Measurements from ENCODE around the gene ABCG8. TPM values are rescaled to one million over a fixed set of nuclear protein-coding genes. Genes with fewer than 3 reads are reported as not detected.

Gene ABCG8
- total and polyA plus RNA-seq, 9 of the 15 experiments (the other 6 are each of a cell fraction or from before 2014, with no cell fraction given): not detected

GRCh38 chr2:43890855-43891254, 52.1 kb downstream of the ABCG8 start:
- Histone ChIP-seq H3K4me2 (ENCODE audit: insufficient read depth, low read length) (no peak overlapping the region), H3K79me2 (ENCODE audit: control insufficient read depth, insufficient read depth, low read length) (no peaks in the 10 kb centered on the region), H3K4me1 (replicated peaks in 1 of 2; ENCODE audit: control insufficient read depth in 2 of 2, insufficient read depth in 2 of 2, low read length in 2 of 2) (no peaks in the 10 kb centered on the region; a peak in 2 of 5 replicates), H3K9me1 (ENCODE audit: control insufficient read depth, insufficient read depth, low read length) (no peaks in the 10 kb centered on the region), H3K9me3 (replicated peaks; ENCODE audit: control insufficient read depth, insufficient read depth, low read depth, low read length) (no peaks in the 10 kb centered on the region), H3K27me3 (ENCODE audit: control insufficient read depth in 2 of 2, insufficient read depth in 2 of 2, low read length in 2 of 2) (no peaks in the 10 kb centered on the region), H3K36me3 (ENCODE audit: control insufficient read depth, insufficient read depth, low read length) (peaks cover 91% of the 10 kb centered on the region), H2AFZ (ENCODE audit: low read depth, low read length) (no peak overlapping the region), H3K4me3 (no peak overlapping the region), H3K9ac (ENCODE audit: insufficient read depth in 1 of 2, low read depth in 2 of 2, low read length in 2 of 2) (no peak overlapping the region), H3K27ac (ENCODE audit: extremely low read depth, low read depth, low read length) (no peak overlapping the region), H4K20me1 (replicated peaks; ENCODE audit: control insufficient read depth, insufficient read depth, low read length) (no peaks in the 10 kb centered on the region)
- TF ChIP-seq SMAD3 (CRISPR knock-in tag; conservative IDR thresholded peaks at IDR 0.05): no peak
- TF ChIP-seq COPS2 (conservative IDR thresholded peaks at IDR 0.05): no peak
- no peak for TF ChIP-seq ZNF124 (CRISPR knock-in tag; IDR thresholded peaks at IDR 0.05)
- TF ChIP-seq ATF3 (IDR thresholded peaks at IDR 0.05): peak; percentile 15; the same call in 1 of the 2 replicates
- no peak for TF ChIP-seq ATF3 (CRISPR knock-in tag; conservative IDR thresholded peaks at IDR 0.05)
- no peak for TF ChIP-seq DIDO1 (tag; IDR thresholded peaks at IDR 0.05; ENCODE audit: low read depth)
- TF ChIP-seq TARDBP (IDR thresholded peaks at IDR 0.05): no peak
- in situ Hi-C loops (cut with MboI): no loop called here
- ChIA-PET CTCF (ENCODE audit: low intra/inter-chr PET ratio) (no interaction called here), POLR2A (interaction anchor here (1.0 kb wide), 1 partner anchor 13 kb away, joined by 4 read pairs; no protein-coding TSS in a partner anchor)
- 74% methylated on average over 4 of the region's 4 CpGs for WGBS (ENCODE audit: insufficient coverage, low coverage, missing lambda C conversion rate)
- intact Hi-C loops (cut with micrococcal nuclease): no loop called here
- no peak for ATAC-seq
- BruUV-seq (replicated peaks): no TSS peak
- DNase-seq (ENCODE audit: extremely low read depth in 1 of 4, low spot score in 3 of 4): no peak
- FAIRE-seq: no peak

All from K562 (cell line).